Measurements from ENCODE around the gene MRGPRF.

Gene MRGPRF

DNA sequence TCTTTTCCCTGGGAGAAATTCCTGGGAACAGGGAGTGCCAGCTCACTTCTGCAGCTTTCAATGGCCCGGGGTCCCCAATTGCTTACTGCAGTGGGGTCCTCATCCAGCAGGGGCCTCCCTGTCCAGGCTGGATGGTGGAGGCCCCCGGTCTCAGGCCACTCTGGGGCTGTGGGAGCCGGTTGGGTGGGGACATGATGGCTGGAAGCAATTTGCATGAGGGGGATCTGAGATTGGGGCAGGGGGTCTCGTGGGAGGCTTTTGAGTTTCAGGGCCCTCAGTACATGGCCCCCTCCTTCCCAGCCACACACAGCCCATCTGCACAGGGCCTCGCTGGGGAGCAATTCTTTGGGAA, 57.5 kb downstream of the MRGPRF start:
- no peaks in the 10 kb centered on the region for H3K4me1 ChIP-seq (ENCODE audit: insufficient read depth, low read length)
- H3K4me2 ChIP-seq (ENCODE audit: insufficient read depth, low read length): no peak overlapping the region
- H3K4me3 ChIP-seq (ENCODE audit: low read depth in 1 of 2, low read length in 2 of 2): no peak overlapping the region
- ATAC-seq (ENCODE audit: insufficient read depth, low read depth) (no peak), DNase-seq (no peak)
- no peaks in the 10 kb centered on the region for H3K79me2 ChIP-seq (ENCODE audit: insufficient read depth, low read length)
- no peaks in the 10 kb centered on the region for H3K27me3 ChIP-seq (ENCODE audit: insufficient read depth, low read length, poor library complexity)
- no peak overlapping the region for H3K27ac ChIP-seq (ENCODE audit: low read length)
- H3K9me3 ChIP-seq (ENCODE audit: insufficient read depth, low read length, severe bottlenecking): no peaks in the 10 kb centered on the region
- no peaks in the 10 kb centered on the region; the same call in 1 of the 2 replicates for H4K20me1 ChIP-seq (ENCODE audit: insufficient read depth, low read length)
- no peak overlapping the region for H2AFZ ChIP-seq (ENCODE audit: low read depth, low read length)
- TF ChIP-seq, protein P1, sequence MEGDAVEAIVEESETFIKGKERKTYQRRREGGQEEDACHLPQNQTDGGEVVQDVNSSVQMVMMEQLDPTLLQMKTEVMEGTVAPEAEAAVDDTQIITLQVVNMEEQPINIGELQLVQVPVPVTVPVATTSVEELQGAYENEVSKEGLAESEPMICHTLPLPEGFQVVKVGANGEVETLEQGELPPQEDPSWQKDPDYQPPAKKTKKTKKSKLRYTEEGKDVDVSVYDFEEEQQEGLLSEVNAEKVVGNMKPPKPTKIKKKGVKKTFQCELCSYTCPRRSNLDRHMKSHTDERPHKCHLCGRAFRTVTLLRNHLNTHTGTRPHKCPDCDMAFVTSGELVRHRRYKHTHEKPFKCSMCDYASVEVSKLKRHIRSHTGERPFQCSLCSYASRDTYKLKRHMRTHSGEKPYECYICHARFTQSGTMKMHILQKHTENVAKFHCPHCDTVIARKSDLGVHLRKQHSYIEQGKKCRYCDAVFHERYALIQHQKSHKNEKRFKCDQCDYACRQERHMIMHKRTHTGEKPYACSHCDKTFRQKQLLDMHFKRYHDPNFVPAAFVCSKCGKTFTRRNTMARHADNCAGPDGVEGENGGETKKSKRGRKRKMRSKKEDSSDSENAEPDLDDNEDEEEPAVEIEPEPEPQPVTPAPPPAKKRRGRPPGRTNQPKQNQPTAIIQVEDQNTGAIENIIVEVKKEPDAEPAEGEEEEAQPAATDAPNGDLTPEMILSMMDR (IDR thresholded peaks at IDR 0.05; ENCODE audit: borderline replicate concordance, extremely low read depth, low read length, poor library complexity, severe bottlenecking): no peak
- TF ChIP-seq EZH2 (IDR thresholded peaks at IDR 0.05; ENCODE audit: borderline replicate concordance, low read depth, low read length, severe bottlenecking): no peak
- no peaks in the 10 kb centered on the region for H3K36me3 ChIP-seq (ENCODE audit: insufficient read depth, low read length)
- H3K9ac ChIP-seq (ENCODE audit: low read depth, low read length): no peak overlapping the region

DNA sequence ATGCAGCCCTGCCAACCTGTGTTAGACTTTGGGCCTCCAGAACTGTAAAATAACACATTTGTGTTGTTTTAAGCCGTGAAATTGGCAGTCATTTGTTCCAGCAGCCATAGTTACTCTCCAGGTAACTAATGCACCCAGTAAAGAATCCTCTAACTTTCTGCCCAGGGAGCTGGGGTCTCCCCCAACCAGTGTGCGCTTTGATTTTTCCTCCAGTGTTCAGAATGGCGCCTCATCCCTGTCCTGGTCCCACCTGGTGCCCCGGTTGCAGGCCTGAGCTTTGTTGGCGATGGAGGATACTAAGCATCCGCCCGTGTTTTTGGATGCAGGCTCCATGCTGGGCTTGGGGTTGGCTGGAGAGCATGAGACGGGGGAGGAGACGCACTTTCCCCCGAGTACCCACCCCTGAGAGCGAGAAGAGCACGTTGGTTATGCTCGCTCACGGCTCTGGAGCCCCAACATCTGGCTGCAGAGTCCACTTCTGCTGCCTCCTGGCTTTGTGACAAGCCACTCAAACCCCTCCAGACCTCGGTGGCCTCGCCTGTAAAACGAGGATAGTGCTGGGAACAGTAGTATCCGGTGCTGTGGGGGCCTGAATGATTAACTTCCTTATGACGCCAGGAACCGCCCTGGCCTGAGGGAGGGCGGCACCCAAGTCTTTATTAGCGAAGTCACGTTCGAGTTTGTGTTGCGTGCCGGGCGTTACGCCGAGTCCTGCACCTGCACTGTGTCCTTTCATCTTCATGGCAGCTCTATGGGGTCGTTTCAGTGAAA, 58.0 kb downstream of the MRGPRF start:
- no peak overlapping the region for H3K27ac ChIP-seq (ENCODE audit: low read length)
- H3K4me2 ChIP-seq (ENCODE audit: insufficient read depth, low read length): no peak overlapping the region
- no peaks in the 10 kb centered on the region; the same call in 1 of the 2 replicates for H4K20me1 ChIP-seq (ENCODE audit: insufficient read depth, low read length)
- no peaks in the 10 kb centered on the region for H3K9me3 ChIP-seq (ENCODE audit: insufficient read depth, low read length, severe bottlenecking)
- H3K4me3 ChIP-seq (ENCODE audit: low read depth in 1 of 2, low read length in 2 of 2): no peak overlapping the region
- no peaks in the 10 kb centered on the region for H3K27me3 ChIP-seq (ENCODE audit: insufficient read depth, low read length, poor library complexity)
- H3K4me1 ChIP-seq (ENCODE audit: insufficient read depth, low read length): no peaks in the 10 kb centered on the region
- no peak for TF ChIP-seq EZH2 (IDR thresholded peaks at IDR 0.05; ENCODE audit: borderline replicate concordance, low read depth, low read length, severe bottlenecking)
- TF ChIP-seq, protein P1 (IDR thresholded peaks at IDR 0.05; ENCODE audit: borderline replicate concordance, extremely low read depth, low read length, poor library complexity, severe bottlenecking): no peak
- H2AFZ ChIP-seq (ENCODE audit: low read depth, low read length): no peak overlapping the region
- H3K9ac ChIP-seq (ENCODE audit: low read depth, low read length): no peak overlapping the region
- H3K36me3 ChIP-seq (ENCODE audit: insufficient read depth, low read length): no peaks in the 10 kb centered on the region
- DNase-seq: no peak
- no peaks in the 10 kb centered on the region for H3K79me2 ChIP-seq (ENCODE audit: insufficient read depth, low read length)
- ATAC-seq (ENCODE audit: insufficient read depth, low read depth): no peak
